Activated gamma-delta T cell (primary cell): ENCODE measurements around the gene TPRG1.

Experiments
- DNase-seq: peaks from one replicate; lab custom pipeline; 2025; lab: John Stamatoyannopoulos, UW

Gene TPRG1

GRCh38 chr3:189166321-189166720 is 5.5 kb upstream of the TPRG1 start:
- DNase-seq: no peak

- no peak for DNase-seq
Observed at GRCh38 chr3:189167027-189167766, 4.6 kb upstream of the TPRG1 start.

GRCh38 chr3:189168711-189169110 is 3.1 kb upstream of the TPRG1 start:
- no peak for DNase-seq

GRCh38 chr3:189169728-189170127 is 2.0 kb upstream of the TPRG1 start:
- no peak for DNase-seq

GRCh38 chr3:189170559-189170958 is 1.2 kb upstream of the TPRG1 start:
- no peak for DNase-seq

- no peak for DNase-seq
Observed at GRCh38 chr3:189172668-189173419, 1.1 kb downstream of the TPRG1 start.

GRCh38 chr3:189184566-189184965 is 12.8 kb downstream of the TPRG1 start:
- no peak for DNase-seq

- DNase-seq: no peak
Observed at GRCh38 chr3:189186101-189186500, 14.3 kb downstream of the TPRG1 start.

- no peak for DNase-seq
Observed at GRCh38 chr3:189188466-189188865, 16.7 kb downstream of the TPRG1 start.

- no peak for DNase-seq
Observed at GRCh38 chr3:189192725-189193124, 21.0 kb downstream of the TPRG1 start.

GRCh38 chr3:189195302-189195701 is 23.5 kb downstream of the TPRG1 start:
- no peak for DNase-seq

GRCh38 chr3:189202106-189202505 is 30.3 kb downstream of the TPRG1 start:
- no peak for DNase-seq

GRCh38 chr3:189202583-189202982 is 30.8 kb downstream of the TPRG1 start:
- DNase-seq: no peak

- DNase-seq: no peak
Observed at GRCh38 chr3:189204167-189204866, 32.5 kb downstream of the TPRG1 start.

- DNase-seq: no peak
Observed at GRCh38 chr3:189204937-189205336, 33.2 kb downstream of the TPRG1 start.

- no peak for DNase-seq
Observed at GRCh38 chr3:189210251-189210770, 38.5 kb downstream of the TPRG1 start.

GRCh38 chr3:189212681-189213080 is 40.9 kb downstream of the TPRG1 start:
- DNase-seq: no peak

GRCh38 chr3:189214651-189215050 is 42.9 kb downstream of the TPRG1 start:
- no peak for DNase-seq

- DNase-seq: no peak
Observed at GRCh38 chr3:189222927-189223636, 51.3 kb downstream of the TPRG1 start.

- no peak for DNase-seq
Observed at GRCh38 chr3:189225431-189225830, 53.7 kb downstream of the TPRG1 start.

- no peak for DNase-seq
Observed at GRCh38 chr3:189227249-189227648, 55.5 kb downstream of the TPRG1 start.
